GM12878 (cell line): Measurements from ENCODE around the gene OGA. TPM values are rescaled to one million over a fixed set of nuclear protein-coding genes. Genes with fewer than 3 reads are reported as not detected.
A peak's percentile ranks its signal among the peaks of the same experiment; 100 is the strongest.

Experiments used
- ATAC-seq: fragments of 200-7000 bp; cut with Tn5 transposase; 3 replicates; pipeline ENCODE4 v1.9.1; 2020; ENCODE audit warnings: mild to moderate bottlenecking, moderate library complexity
- BruUV-seq: library from RNA; stranded (reverse); fragments of 400-500 nt; replicated peaks from 2 replicates; lab custom pipeline; 2021; lab: Mats Ljungman, UMichigan
- CTCF ChIA-PET: fragments of 300-600 bp; sonication (Branson Sonifier 250); formaldehyde crosslinking; extraction: SDS; loops from one replicate; lab custom pipeline; 2021; ENCODE audit warnings: inconsistent platforms; lab: Yijun Ruan, JAX
- POLR2A ChIA-PET: fragments of 350-600 bp; formaldehyde crosslinking; extraction: SDS; loops from one replicate; lab custom pipeline; 2021; ENCODE audit warnings: inconsistent platforms; lab: Charles Lee
- RAD21 ChIA-PET: fragments of 300-600 bp; sonication (Branson Sonifier 250); formaldehyde crosslinking; loops from one replicate; lab custom pipeline; 2023; ENCODE audit warnings: antibody characterized with exemption; ENCODE audit not compliant: unreplicated experiment; lab: Charles Lee
- SMC1A ChIA-PET: fragments of 300-600 bp; sonication (Branson Sonifier 250); formaldehyde crosslinking; loops from one replicate; lab custom pipeline; 2023; ENCODE audit not compliant: unreplicated experiment, uncharacterized antibody; lab: Charles Lee
- DNase-seq: peaks from one replicate; pipeline ENCODE4 v3.0.0-alpha.2; 2011; ENCODE audit warnings: low read depth, low spot score
- FAIRE-seq: peaks from 3 replicates; lab custom pipeline; 2011; peaks lifted over from hg19 to GRCh38; lab: Jason Lieb, UNC
- H2AFZ ChIP-seq: 2 replicates; pipeline ENCODE4 v1.6.0; 2011; ENCODE audit warnings: low read depth, low read length, control low read depth; ENCODE audit not compliant: control insufficient read depth
- H3K27ac ChIP-seq: 2 replicates; pipeline ENCODE4 v1.5.1; 2011; ENCODE audit warnings: control low read depth; ENCODE audit not compliant: control insufficient read depth, insufficient read depth
- H3K27me3 ChIP-seq, 2 experiments: replicated peaks in 1 of 2; 2 replicates each; pipeline versions ENCODE4 v1.6.0 to v1.6.1; 2011; ENCODE audit warnings: low read length in 1 of 2; ENCODE audit not compliant: control insufficient read depth in 2 of 2, insufficient read depth in 2 of 2
- H3K36me3 ChIP-seq, 2 experiments: 2 replicates each; pipeline ENCODE4 v1.5.1; 2011; ENCODE audit warnings: low read length in 1 of 2; ENCODE audit not compliant: control insufficient read depth in 2 of 2, insufficient read depth in 2 of 2
- H3K4me1 ChIP-seq: 2 replicates; pipeline ENCODE4 v1.6.1; 2011; ENCODE audit warnings: mild to moderate bottlenecking, low read length, moderate library complexity, mixed read lengths; ENCODE audit not compliant: control insufficient read depth, insufficient read depth
- H3K4me2 ChIP-seq: 2 replicates; pipeline ENCODE4 v1.6.0; 2011; ENCODE audit warnings: control low read depth; ENCODE audit not compliant: control insufficient read depth, insufficient read depth
- H3K4me3 ChIP-seq: fragments of 200-600 bp; sonication (generic); 2 replicates; pipeline ENCODE4 v1.5.1; 2016
- H3K79me2 ChIP-seq: 2 replicates; pipeline ENCODE4 v1.6.0; 2011; ENCODE audit warnings: low read length; ENCODE audit not compliant: control insufficient read depth, insufficient read depth
- H3K9ac ChIP-seq: 2 replicates; pipeline ENCODE4 v1.8.0; 2011; ENCODE audit warnings: low read length, control low read depth, mixed read lengths; ENCODE audit not compliant: control insufficient read depth, insufficient read depth
- H3K9me3 ChIP-seq: replicated peaks from 3 replicates; pipeline ENCODE4 v1.5.1; 2011; ENCODE audit warnings: mild to moderate bottlenecking, low read length; ENCODE audit not compliant: control insufficient read depth, insufficient read depth
- H4K20me1 ChIP-seq: 2 replicates; pipeline ENCODE4 v1.6.0; 2011; ENCODE audit not compliant: control insufficient read depth, insufficient read depth
- HCFC1 ChIP-seq: fragments of 150-350 bp; IDR thresholded peaks from 2 replicates; pipeline ENCODE4 v1.6.1; 2014; ENCODE audit warnings: low read length
- KLF5 ChIP-seq: fragments of 450-650 bp; IDR thresholded peaks from 2 replicates; pipeline ENCODE4 v1.6.1; 2014; ENCODE audit warnings: mild to moderate bottlenecking; ENCODE audit not compliant: partially characterized antibody
- POLR2AphosphoS5 ChIP-seq: IDR thresholded peaks from 2 replicates; pipeline ENCODE4 v1.6.1; 2011; ENCODE audit warnings: mild to moderate bottlenecking, low read length, inconsistent platforms
- RELA ChIP-seq: fragments of 450-650 bp; IDR thresholded peaks from 2 replicates; pipeline ENCODE4 v1.8.0; 2014; ENCODE audit warnings: borderline replicate concordance; ENCODE audit not compliant: partially characterized antibody
- SREBF1 ChIP-seq: IDR thresholded peaks from 2 replicates; pipeline ENCODE4 v1.6.1; 2012; ENCODE audit warnings: mild to moderate bottlenecking, low read length
- YBX1 ChIP-seq: fragments of 450-650 bp; IDR thresholded peaks from 2 replicates; pipeline ENCODE4 v1.6.1; 2016; ENCODE audit warnings: antibody characterized with exemption
- YY1 ChIP-seq: IDR thresholded peaks from 2 replicates; pipeline ENCODE4 v1.6.1; 2011; ENCODE audit warnings: low read depth, mild to moderate bottlenecking, low read length
- WGBS: methylation state at CpG from one replicate; pipeline ENCODE4 v1.1.6; 2016; ENCODE audit warnings: low lambda C conversion rate; ENCODE audit not compliant: insufficient replicate concordance, insufficient coverage; ENCODE audit errors: missing lambda C conversion rate; 5-methylcytosine and 5-hydroxymethylcytosine counted together
- in situ Hi-C: fragments of 300-500 bp; cut with MboI; formaldehyde crosslinking; loops from 9 replicates; pipeline ENCODE4 v1.14.3; 2018; ENCODE audit warnings: mixed read lengths
- intact Hi-C: fragments of 100-400 bp; cut with micrococcal nuclease; formaldehyde crosslinking; loops from one replicate; pipeline ENCODE4 v1.14.2; 2022; ENCODE audit not compliant: unreplicated experiment
- polyA plus RNA-seq, 11 experiments: library from polyadenylated mRNA; depleted of rRNA in 4 of 11; unstranded in 6 of 11; stranded (reverse) in 5 of 11; fragments of >200 nt; fragmentation: Nextera tagmentation in 4 of 11; fragmentation: Illumina TruSeq in 1 of 11; extraction: Ambion mirVana in 4 of 11; extraction: Trizol in 1 of 11; gene quantifications; 1 replicate in 1 of 11; 2 replicates in 10 of 11; pipeline versions ENCODE4 v1.2.1 to v1.2.3, GENCODE V29; 2011 to 2016; ENCODE audit warnings: inconsistent platforms in 2 of 11, missing spikeins in 2 of 11, low read depth in 1 of 11
- total RNA-seq, 4 experiments: library from RNA; depleted of rRNA in 3 of 4; stranded (reverse); fragments of >200 nt in 3 of 4; fragmentation: Illumina TruSeq in 1 of 4; extraction: Trizol in 1 of 4; gene quantifications; 2 replicates each; pipeline versions ENCODE4 v1.2.1 to v1.2.3, GENCODE V29; 2013 to 2021
- TF ChIP-seq, protein P1 (sequence below): fragments of 450-650 bp; IDR thresholded peaks from 2 replicates; pipeline ENCODE4 v1.6.1; 2017; ENCODE audit warnings: borderline replicate concordance
- TF ChIP-seq, protein P2 (sequence below): IDR thresholded peaks from 2 replicates; pipeline ENCODE4 v1.6.1; 2012; ENCODE audit warnings: mild to moderate bottlenecking, low read depth, low read length

OGA gene
- total and polyA plus RNA-seq, 10 of the 15 experiments (the other 5 are each of a cell fraction or from before 2014, with no cell fraction given), result 23.0 to 145 (median 85.2) TPM

DNA sequence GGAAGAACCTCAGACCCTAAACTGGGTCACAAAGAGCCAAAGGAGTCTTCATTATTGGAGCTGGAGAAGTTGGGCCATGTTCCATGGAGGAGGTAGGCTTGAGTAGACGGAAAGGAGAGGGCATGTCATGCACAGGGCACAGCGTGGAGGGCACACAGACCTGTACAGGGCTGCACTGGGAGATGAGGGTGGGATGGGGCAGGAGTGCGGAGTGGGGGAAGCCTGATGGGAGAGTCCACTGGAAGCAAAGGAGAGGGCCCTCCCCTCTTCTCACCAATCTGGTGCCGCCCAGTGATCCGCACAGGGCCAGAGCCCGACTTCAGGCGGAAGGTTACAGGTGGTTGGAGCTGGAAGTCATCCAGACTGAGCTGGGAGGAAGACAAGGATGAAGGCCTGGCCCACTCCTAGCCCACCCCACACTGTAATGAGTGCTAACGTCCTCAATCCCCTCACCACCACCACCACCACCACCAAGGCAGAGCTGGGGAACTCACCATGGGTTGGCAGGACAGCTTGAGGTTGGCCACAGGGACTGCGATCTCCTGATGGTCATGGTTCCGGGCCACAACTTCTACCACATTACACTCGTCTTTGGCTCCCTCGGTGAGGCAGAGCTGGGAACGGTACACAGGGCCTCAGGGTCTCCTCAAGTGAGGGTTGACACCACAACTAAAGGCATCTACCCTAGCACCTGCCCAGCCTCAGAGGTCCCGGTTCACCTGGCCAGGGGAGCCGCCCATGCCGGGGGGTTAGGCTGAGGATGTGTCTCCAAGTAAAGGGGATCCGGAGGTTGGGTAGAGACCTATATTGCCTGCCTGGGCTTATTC lies 36.0 kb downstream of the OGA start:
- Histone ChIP-seq H2AFZ (no peak overlapping the region), H3K27me3 (no peaks in the 10 kb centered on the region), H3K4me1 (peaks cover 41% of the 10 kb centered on the region), H3K9ac (peak overlapping the region; percentile 74), H3K36me3 (peaks cover 1 to 11% of the 10 kb centered on the region in 2 experiments; a peak in 3 of 4 replicates), H3K4me3 (peak overlapping the region; percentile 85), H3K79me2 (peaks cover 11% of the 10 kb centered on the region), H4K20me1 (no peaks in the 10 kb centered on the region), H3K27ac (peak overlapping the region; percentile 71), H3K4me2 (peak overlapping the region; percentile 97), H3K9me3 (no peaks in the 10 kb centered on the region)
- POLR2A ChIA-PET, result interaction anchor here (0.6 to 3.1 kb wide), 2 partner anchors 15 to 45 kb away, joined by 7 to 17 read pairs; no protein-coding TSS in a partner anchor
- intact Hi-C loops, result loop anchor here (1.0 to 10.0 kb wide), 6 partner anchors 90 to 621 kb away; partner anchors contain the start of gene BTRC
- SMC1A ChIA-PET, result interaction anchor here (0.7 to 7.9 kb wide), 9 partner anchors 58 to 429 kb away, joined by 3 to 139 read pairs (median 4); no protein-coding TSS in a partner anchor
- DNase-seq (no peak), FAIRE-seq (no peak), ATAC-seq (no peak)
- TF ChIP-seq HCFC1 (0 out of 2 replicates have a peak, but pooled peaks have one; percentile 16), YBX1 (no peak)
- in situ Hi-C loops, result loop anchor here (5.0 kb wide), 2 partner anchors 175 to 570 kb away; no protein-coding TSS in a partner anchor
- RAD21 ChIA-PET, result interaction anchor here (0.7 to 7.9 kb wide), 12 partner anchors 31 to 228 kb away, joined by 3 to 172 read pairs (median 4); partner anchors contain the start of genes DPCD and POLL
- BruUV-seq, result no TSS peak
- CTCF ChIA-PET, result interaction anchor here (0.7 to 9.8 kb wide), 27 partner anchors 8 to 568 kb away, joined by 3 to 334 read pairs (median 5); partner anchors contain the start of genes FBXW4 and OGA
- WGBS, result 34% methylated on average over 16 of the region's 17 CpGs

DNA sequence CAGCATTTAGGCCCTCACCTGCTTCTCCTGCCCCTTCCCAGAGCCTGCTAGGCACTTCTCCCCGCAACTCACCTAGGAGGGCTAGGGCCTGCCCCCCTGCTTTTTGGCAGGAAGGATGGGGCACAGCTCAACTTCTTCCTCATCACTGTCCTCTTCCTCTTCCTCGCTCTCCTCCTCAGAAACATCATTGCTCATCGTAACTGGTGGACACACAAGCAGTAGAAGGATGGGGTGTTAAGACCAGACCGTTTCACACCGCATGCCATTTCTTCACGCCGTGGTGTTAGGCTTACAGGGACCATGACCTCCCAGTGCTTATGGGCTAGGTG lies 36.6 kb downstream of the OGA start:
- SMC1A ChIA-PET, result interaction anchor here (0.6 to 7.9 kb wide), 25 partner anchors 14 to 568 kb away, joined by 3 to 139 read pairs (median 4); partner anchors contain the start of genes DPCD, OGA and POLL
- no peaks in the 10 kb centered on the region for H4K20me1 ChIP-seq
- whole genome bisulfite sequencing, result 86% methylated on average over 7 of the region's 7 CpGs
- intact Hi-C loops (loop anchor here (1.0 to 10.0 kb wide), 6 partner anchors 89 to 620 kb away; partner anchors contain the start of gene BTRC), in situ Hi-C loops (loop anchor here (5.0 kb wide), 2 partner anchors 174 to 569 kb away; no protein-coding TSS in a partner anchor)
- ATAC-seq (no peak), DNase-seq (no peak), FAIRE-seq (no peak)
- H3K9ac ChIP-seq, result no peak overlapping the region
- peak overlapping the region; percentile 85; the same call in 1 of the 2 replicates for H3K4me3 ChIP-seq
- POLR2A ChIA-PET, result interaction anchor here (0.6 to 1.7 kb wide), 5 partner anchors 33 to 181 kb away, joined by 3 to 7 read pairs (median 3); no protein-coding TSS in a partner anchor
- CTCF ChIA-PET, result interaction anchor here (0.6 to 9.8 kb wide), 59 partner anchors 9 to 568 kb away, joined by 3 to 334 read pairs (median 5); partner anchors contain the start of genes DPCD, FBXW4, OGA and POLL
- H3K27ac ChIP-seq, result no peak overlapping the region
- BruUV-seq, result no TSS peak
- no peak overlapping the region for H2AFZ ChIP-seq
- peaks cover 0 to 2% of the 10 kb centered on the region in 2 experiments; a peak in 2 of 4 replicates for H3K27me3 ChIP-seq
- RAD21 ChIA-PET, result interaction anchor here (0.5 to 7.9 kb wide), 27 partner anchors 30 to 568 kb away, joined by 3 to 172 read pairs (median 4); partner anchors contain the start of genes DPCD and POLL
- H3K36me3 ChIP-seq, result peaks cover 1 to 9% of the 10 kb centered on the region in 2 experiments; a peak in 3 of 4 replicates
- H3K4me1 ChIP-seq, result peaks cover 41% of the 10 kb centered on the region
- H3K9me3 ChIP-seq, result no peaks in the 10 kb centered on the region
- H3K4me2 ChIP-seq, result peak overlapping the region; percentile 97
- peaks cover 11% of the 10 kb centered on the region for H3K79me2 ChIP-seq
- no peak for TF ChIP-seq SREBF1
- TF ChIP-seq, protein P1, sequence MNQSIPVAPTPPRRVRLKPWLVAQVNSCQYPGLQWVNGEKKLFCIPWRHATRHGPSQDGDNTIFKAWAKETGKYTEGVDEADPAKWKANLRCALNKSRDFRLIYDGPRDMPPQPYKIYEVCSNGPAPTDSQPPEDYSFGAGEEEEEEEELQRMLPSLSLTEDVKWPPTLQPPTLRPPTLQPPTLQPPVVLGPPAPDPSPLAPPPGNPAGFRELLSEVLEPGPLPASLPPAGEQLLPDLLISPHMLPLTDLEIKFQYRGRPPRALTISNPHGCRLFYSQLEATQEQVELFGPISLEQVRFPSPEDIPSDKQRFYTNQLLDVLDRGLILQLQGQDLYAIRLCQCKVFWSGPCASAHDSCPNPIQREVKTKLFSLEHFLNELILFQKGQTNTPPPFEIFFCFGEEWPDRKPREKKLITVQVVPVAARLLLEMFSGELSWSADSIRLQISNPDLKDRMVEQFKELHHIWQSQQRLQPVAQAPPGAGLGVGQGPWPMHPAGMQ, result no peak
- no peak for TF ChIP-seq YY1
- TF ChIP-seq, protein P2, sequence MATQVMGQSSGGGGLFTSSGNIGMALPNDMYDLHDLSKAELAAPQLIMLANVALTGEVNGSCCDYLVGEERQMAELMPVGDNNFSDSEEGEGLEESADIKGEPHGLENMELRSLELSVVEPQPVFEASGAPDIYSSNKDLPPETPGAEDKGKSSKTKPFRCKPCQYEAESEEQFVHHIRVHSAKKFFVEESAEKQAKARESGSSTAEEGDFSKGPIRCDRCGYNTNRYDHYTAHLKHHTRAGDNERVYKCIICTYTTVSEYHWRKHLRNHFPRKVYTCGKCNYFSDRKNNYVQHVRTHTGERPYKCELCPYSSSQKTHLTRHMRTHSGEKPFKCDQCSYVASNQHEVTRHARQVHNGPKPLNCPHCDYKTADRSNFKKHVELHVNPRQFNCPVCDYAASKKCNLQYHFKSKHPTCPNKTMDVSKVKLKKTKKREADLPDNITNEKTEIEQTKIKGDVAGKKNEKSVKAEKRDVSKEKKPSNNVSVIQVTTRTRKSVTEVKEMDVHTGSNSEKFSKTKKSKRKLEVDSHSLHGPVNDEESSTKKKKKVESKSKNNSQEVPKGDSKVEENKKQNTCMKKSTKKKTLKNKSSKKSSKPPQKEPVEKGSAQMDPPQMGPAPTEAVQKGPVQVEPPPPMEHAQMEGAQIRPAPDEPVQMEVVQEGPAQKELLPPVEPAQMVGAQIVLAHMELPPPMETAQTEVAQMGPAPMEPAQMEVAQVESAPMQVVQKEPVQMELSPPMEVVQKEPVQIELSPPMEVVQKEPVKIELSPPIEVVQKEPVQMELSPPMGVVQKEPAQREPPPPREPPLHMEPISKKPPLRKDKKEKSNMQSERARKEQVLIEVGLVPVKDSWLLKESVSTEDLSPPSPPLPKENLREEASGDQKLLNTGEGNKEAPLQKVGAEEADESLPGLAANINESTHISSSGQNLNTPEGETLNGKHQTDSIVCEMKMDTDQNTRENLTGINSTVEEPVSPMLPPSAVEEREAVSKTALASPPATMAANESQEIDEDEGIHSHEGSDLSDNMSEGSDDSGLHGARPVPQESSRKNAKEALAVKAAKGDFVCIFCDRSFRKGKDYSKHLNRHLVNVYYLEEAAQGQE, result no peak
- TF ChIP-seq POLR2AphosphoS5, result no peak
- no peak for TF ChIP-seq RELA
- TF ChIP-seq KLF5, result no peak
